HEK293T (cell line): ENCODE results near the gene CTIF.

Source experiments
- CTCF ChIA-PET: fragments of 350-600 bp; formaldehyde crosslinking; extraction: SDS; loops from one replicate; lab custom pipeline; 2021; ENCODE audit warnings: antibody characterized with exemption, inconsistent platforms; lab: Yijun Ruan, JAX
- POLR2A ChIA-PET: fragments of 350-600 bp; formaldehyde crosslinking; extraction: SDS; loops from one replicate; lab custom pipeline; 2020; ENCODE audit warnings: antibody characterized with exemption, inconsistent platforms; lab: Yijun Ruan, JAX
- DNase-seq: peaks from one replicate; pipeline ENCODE4 v3.0.0; 2012; ENCODE audit warnings: mixed read lengths; ENCODE audit errors: extremely low spot score
- ARNT ChIP-seq: fragments of 450-650 bp; IDR thresholded peaks from 2 replicates; pipeline ENCODE4 v1.6.1; 2017; ENCODE audit warnings: mild to moderate bottlenecking
- BHLHE40 ChIP-seq: fragments of 450-650 bp; IDR thresholded peaks from 2 replicates; pipeline ENCODE4 v1.6.1; 2016; ENCODE audit warnings: mild to moderate bottlenecking, moderate library complexity, borderline replicate concordance
- CTBP1 ChIP-seq: fragments of 450-650 bp; IDR thresholded peaks from 2 replicates; pipeline ENCODE4 v1.6.1; 2016; ENCODE audit warnings: borderline replicate concordance
- ELF4 ChIP-seq: fragments of 450-650 bp; IDR thresholded peaks from 2 replicates; pipeline ENCODE4 v1.6.1; 2017; ENCODE audit warnings: antibody characterized with exemption
- FOXA1 ChIP-seq: fragments of 450-650 bp; IDR thresholded peaks from 2 replicates; pipeline ENCODE4 v1.6.1; 2016; ENCODE audit warnings: mild to moderate bottlenecking
- FOXK2 ChIP-seq: fragments of 450-650 bp; IDR thresholded peaks from 2 replicates; pipeline ENCODE4 v1.6.1; 2016; ENCODE audit warnings: mild to moderate bottlenecking
- FOXM1 ChIP-seq: fragments of 450-650 bp; IDR thresholded peaks from 2 replicates; pipeline ENCODE4 v1.6.1; 2017; ENCODE audit warnings: mild to moderate bottlenecking, borderline replicate concordance
- HDGF ChIP-seq: fragments of 450-650 bp; IDR thresholded peaks from 2 replicates; pipeline ENCODE4 v1.6.1; 2017; ENCODE audit warnings: antibody characterized with exemption, borderline replicate concordance
- L3MBTL2 ChIP-seq: fragments of 450-650 bp; conservative IDR thresholded peaks from 2 replicates; pipeline ENCODE4 v1.6.1; 2016; ENCODE audit warnings: mild to moderate bottlenecking
- LEF1 ChIP-seq: fragments of 450-650 bp; IDR thresholded peaks from 2 replicates; pipeline ENCODE4 v1.6.1; 2017; ENCODE audit warnings: mild to moderate bottlenecking, borderline replicate concordance
- NFRKB ChIP-seq: fragments of 450-650 bp; IDR thresholded peaks from 2 replicates; pipeline ENCODE4 v1.6.1; 2016; ENCODE audit warnings: mild to moderate bottlenecking, moderate library complexity
- SP1 ChIP-seq: fragments of 450-650 bp; IDR thresholded peaks from 2 replicates; pipeline ENCODE4 v1.6.1; 2017
- SUZ12 ChIP-seq: fragments of 450-650 bp; IDR thresholded peaks from 2 replicates; pipeline ENCODE4 v1.6.1; 2016; ENCODE audit warnings: mild to moderate bottlenecking
- TARDBP ChIP-seq: fragments of 450-650 bp; IDR thresholded peaks from 2 replicates; pipeline ENCODE4 v1.6.1; 2016
- ZNF384 ChIP-seq: fragments of 450-650 bp; IDR thresholded peaks from 2 replicates; pipeline ENCODE4 v1.6.1; 2016
- TF ChIP-seq, protein P1 (sequence below): fragments of 450-650 bp; IDR thresholded peaks from 2 replicates; pipeline ENCODE4 v1.6.1; 2016

Gene CTIF

DNA sequence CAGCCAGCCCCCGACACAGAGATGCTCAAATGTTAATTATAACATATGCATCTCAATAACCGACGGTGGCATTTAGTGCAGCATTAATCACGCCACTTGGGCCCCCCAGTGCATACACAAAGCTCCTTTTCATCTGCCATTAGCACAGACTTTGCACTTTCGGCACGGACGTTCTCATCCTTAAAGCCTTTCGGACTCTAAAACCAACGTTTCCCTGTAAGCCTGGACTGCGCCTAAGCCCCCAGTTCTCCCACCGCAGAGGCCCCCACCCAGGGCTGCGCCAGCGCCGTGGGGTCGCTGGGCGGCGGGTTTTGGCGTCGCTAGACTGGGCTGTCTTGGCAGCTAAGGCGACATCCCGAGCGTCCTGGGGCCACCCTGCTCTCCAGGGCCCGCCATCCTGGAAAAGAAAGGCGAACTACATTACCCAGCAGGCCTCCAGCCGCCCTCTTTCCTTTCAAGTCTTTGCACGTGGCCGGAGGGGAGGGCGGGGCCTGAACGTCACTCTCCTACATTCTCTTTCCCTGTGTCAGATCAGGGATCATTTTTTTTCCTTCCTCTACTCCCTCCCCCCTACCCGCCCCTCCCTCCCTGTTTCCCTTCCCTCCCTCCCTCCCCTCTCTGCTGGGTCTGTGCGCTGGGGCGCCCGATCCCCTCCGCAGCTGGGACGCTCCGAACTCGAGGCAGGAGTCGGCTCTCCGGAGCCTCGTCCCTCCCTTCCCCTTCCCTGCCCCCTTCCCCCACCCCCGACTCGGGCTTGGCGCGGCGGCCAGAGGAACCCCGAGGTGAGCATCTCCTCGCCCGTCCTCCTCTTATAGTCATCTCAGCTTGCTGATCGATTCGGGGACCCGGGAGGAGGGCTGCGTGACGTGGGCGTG lies at the start of gene CTIF:
Gene CTIF (plus strand): TSS at position 501 of the 875 bp plus-strand sequence. CDS start 80,535 bp downstream, outside the sequence.
- DNase-seq: peak; percentile 81
- TF ChIP-seq ELF4 (no peak), HDGF (no peak), L3MBTL2 (0 out of 2 replicates have a peak, but pooled peaks have one; percentile 9), SUZ12 (no peak)
- TF ChIP-seq, protein P1, sequence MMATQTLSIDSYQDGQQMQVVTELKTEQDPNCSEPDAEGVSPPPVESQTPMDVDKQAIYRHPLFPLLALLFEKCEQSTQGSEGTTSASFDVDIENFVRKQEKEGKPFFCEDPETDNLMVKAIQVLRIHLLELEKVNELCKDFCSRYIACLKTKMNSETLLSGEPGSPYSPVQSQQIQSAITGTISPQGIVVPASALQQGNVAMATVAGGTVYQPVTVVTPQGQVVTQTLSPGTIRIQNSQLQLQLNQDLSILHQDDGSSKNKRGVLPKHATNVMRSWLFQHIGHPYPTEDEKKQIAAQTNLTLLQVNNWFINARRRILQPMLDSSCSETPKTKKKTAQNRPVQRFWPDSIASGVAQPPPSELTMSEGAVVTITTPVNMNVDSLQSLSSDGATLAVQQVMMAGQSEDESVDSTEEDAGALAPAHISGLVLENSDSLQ: peak; percentile 64; the same call in 1 of the 2 replicates
- ChIA-PET POLR2A (interaction anchor here (1.1 to 1.5 kb wide), 3 partner anchors 11 to 948 kb away, joined by 3 to 5 read pairs (median 3); partner anchors contain the start of gene C18orf32), CTCF (interaction anchor here (1.1 kb wide), 1 partner anchor 63 kb away, joined by 3 read pairs; no protein-coding TSS in a partner anchor)

DNA sequence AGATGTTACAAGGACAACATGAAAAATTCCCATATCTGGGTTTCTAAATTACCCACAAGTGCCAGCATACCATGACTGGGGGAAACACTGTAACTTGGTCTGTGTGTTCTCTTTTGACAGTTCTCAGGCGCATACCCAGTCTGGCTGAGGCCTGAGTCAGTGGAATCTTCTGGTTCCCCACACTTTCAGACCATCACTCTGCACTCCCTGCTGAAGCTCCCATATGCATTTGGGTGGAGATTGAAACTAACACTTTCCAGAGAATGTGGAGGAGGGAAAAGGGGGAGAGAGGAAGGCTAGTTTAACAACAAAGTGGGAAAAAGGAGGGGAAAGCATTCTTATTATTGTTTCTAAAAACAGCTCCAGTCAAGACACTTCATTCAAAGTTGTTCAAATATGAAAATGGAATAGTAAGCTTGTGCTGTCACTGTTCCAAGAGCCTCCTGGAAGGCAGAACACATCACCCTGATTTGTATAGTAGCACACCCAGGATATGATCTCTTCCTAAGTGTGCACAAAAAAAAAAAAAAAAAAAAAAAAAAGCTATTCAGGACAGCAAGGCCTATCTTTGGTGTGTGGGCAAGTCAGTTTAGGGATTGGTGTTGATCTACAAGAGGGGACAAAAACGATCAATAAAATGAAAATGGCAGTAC lies 48.1 kb upstream of the CTIF start:
- ChIA-PET POLR2A (no interaction called here), CTCF (no interaction called here)
- DNase-seq: no peak
- TF ChIP-seq ARNT (no peak), L3MBTL2 (no peak), TARDBP (no peak), BHLHE40 (no peak), CTBP1 (no peak), NFRKB (no peak), FOXA1 (no peak), FOXM1 (no peak), ELF4 (no peak), HDGF (no peak), SUZ12 (no peak), FOXK2 (no peak), LEF1 (no peak), SP1 (no peak), ZNF384 (no peak)
- TF ChIP-seq, protein P1: no peak

DNA sequence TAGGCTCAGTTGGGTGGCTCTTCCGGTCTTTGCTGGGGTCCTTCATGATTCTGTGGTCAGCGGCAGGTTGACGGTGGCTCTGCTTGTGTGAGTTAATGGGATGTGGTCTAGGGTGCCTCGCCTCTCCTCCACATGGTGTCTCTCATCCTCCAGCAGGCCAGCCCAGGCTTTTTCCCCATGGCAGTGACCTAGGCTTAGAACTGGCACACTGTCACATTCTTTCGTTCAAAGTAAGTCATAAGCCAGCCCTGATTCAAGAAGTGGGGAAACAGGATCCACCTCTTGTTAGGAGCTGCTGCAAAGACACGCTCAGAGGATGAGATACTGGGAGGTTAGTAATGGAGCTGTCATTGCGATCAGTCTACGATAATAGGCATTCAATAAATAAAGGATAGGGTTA lies 46.0 kb upstream of the CTIF start:
- POLR2A ChIA-PET: no interaction called here
- CTCF ChIA-PET: interaction anchor here (0.6 kb wide), 1 partner anchor 17 kb away, joined by 3 read pairs; no protein-coding TSS in a partner anchor
- TF ChIP-seq SP1 (no peak), FOXA1 (no peak), TARDBP (no peak), BHLHE40 (no peak), FOXK2 (no peak), ELF4 (no peak), HDGF (no peak), NFRKB (no peak), CTBP1 (no peak), LEF1 (no peak), ARNT (no peak), SUZ12 (no peak), FOXM1 (no peak), ZNF384 (no peak), L3MBTL2 (no peak)
- TF ChIP-seq, protein P1: no peak
- DNase-seq: no peak

DNA sequence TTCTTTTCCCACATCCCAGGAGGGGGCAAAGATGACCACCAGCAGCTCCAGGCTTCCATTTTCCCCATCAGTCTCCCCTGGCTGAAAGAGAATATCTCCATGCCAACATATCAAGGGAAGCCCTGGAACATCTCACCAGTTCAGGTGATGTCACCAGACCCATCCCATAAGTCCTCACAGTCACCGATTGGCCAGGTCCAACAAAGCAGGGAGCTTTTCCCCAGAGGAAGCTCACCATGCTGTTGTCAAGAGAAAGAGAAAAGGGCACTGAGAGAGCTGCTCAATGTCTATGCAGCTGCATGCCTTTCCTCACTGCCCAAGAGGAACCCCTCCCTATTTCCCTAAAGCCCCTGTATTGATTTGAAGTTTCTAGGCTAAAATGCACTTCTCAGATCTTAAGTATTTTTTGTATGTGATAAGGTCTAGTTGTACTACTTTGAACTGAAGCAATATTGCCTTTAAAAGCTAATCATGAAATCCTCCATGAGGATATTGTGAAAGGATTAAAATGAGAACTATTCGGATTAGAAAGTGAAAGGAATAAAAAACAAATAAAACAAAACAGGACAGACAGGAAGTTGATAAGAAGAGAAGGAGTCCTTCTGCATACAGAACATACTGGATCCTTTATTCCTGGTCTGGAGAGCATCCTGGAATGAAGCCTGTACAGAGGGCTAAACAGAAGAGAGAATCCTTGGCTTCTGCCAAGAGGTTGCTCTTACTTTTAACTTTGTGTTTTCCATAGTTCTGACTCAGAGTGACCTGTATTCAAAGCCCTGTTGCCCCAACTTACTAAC lies 45.2 kb upstream of the CTIF start:
- no peak for DNase-seq
- CTCF ChIA-PET: interaction anchor here (0.6 kb wide), 1 partner anchor 17 kb away, joined by 3 read pairs; no protein-coding TSS in a partner anchor
- POLR2A ChIA-PET: no interaction called here
- TF ChIP-seq FOXA1 (no peak), L3MBTL2 (no peak), SUZ12 (no peak), LEF1 (no peak), ARNT (no peak), ELF4 (no peak), ZNF384 (no peak), FOXM1 (no peak), TARDBP (no peak), BHLHE40 (no peak), NFRKB (no peak), HDGF (no peak), CTBP1 (no peak)

DNA sequence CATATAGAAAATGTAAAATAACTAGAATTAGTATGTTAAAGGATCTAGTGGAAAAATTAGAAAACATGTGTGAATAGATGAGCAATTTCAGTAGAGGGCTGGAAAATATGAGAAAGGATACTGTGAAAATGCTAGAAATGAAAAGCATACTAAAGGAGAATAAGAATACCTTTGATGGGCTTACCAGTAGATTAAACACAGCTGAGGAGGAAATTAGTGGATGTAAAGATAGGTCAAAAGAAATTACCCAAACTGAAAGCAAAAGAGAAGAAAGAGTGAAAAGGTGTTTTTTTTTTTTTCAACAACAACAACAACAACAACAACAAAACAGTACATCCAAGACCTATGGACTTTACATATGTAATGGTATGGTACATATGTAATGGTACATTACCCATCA lies 41.0 kb upstream of the CTIF start:
- CTCF ChIA-PET: no interaction called here
- POLR2A ChIA-PET: no interaction called here
- DNase-seq: no peak
- TF ChIP-seq LEF1 (no peak), ARNT (no peak), L3MBTL2 (no peak), ZNF384 (no peak)
